Gastroesophageal sphincter (tissue), 4 donors: Measurements from ENCODE around the gene KCNIP2. TPM values are rescaled to one million over a fixed set of nuclear protein-coding genes. Genes with fewer than 3 reads are reported as not detected.

Source experiments
- ATAC-seq: fragments of 150-250 bp; one replicate; pipeline ENCODE4 v1.9.1; 2016; ENCODE audit warnings: mild to moderate bottlenecking, moderate library complexity
- H3K27ac ChIP-seq, 4 donors: fragments of 200-600 bp; sonication (generic) in 3 of 4; 1 replicate in 3 of 4; 2 replicates in 1 of 4; pipeline ENCODE4 v1.5.1; 2016 to 2019
- H3K27me3 ChIP-seq: fragments of 200-600 bp; sonication (generic); one replicate; pipeline ENCODE4 v1.5.1; 2019
- H3K36me3 ChIP-seq, 2 donors: fragments of 200-600 bp; sonication (generic); one replicate each; pipeline ENCODE4 v1.5.1; 2019; ENCODE audit warnings: control low read depth in 1 of 2
- H3K4me1 ChIP-seq, 3 donors: fragments of 200-600 bp; sonication (generic); 1 replicate in 2 of 3; 2 replicates in 1 of 3; pipeline ENCODE4 v1.5.1; 2016 to 2019; ENCODE audit warnings: control low read depth in 2 of 3
- H3K4me3 ChIP-seq, 2 donors: fragments of 200-600 bp; sonication (generic); one replicate each; pipeline ENCODE4 v1.5.1; 2019; ENCODE audit warnings: mild to moderate bottlenecking in 1 of 2, moderate library complexity in 1 of 2
- H3K9me3 ChIP-seq, 3 donors: fragments of 200-600 bp; sonication (generic); one replicate each; pipeline ENCODE4 v1.5.1; 2017 to 2019; ENCODE audit warnings: control low read depth in 2 of 3
- EP300 ChIP-seq: sonication (generic); formaldehyde crosslinking; IDR thresholded peaks from one replicate; pipeline ENCODE4 v1.6.1; 2017; ENCODE audit warnings: antibody characterized with exemption, mild to moderate bottlenecking
- POLR2A ChIP-seq, 2 donors: fragments of 450-650 bp; IDR thresholded peaks; one replicate each; pipeline ENCODE4 v1.6.1; 2017; ENCODE audit warnings: antibody characterized with exemption in 2 of 2, mild to moderate bottlenecking in 2 of 2, moderate library complexity in 1 of 2
- POLR2AphosphoS5 ChIP-seq: sonication (generic); formaldehyde crosslinking; IDR thresholded peaks from one replicate; pipeline ENCODE4 v1.6.1; 2017; ENCODE audit warnings: antibody characterized with exemption
- WGBS, 2 donors: methylation state at CpG; one replicate each; pipeline ENCODE4 v1.1.5; 2018; ENCODE audit warnings: low coverage in 1 of 2; 5-methylcytosine and 5-hydroxymethylcytosine counted together
- total RNA-seq, 4 donors: library from RNA; depleted of rRNA; stranded (reverse); fragments of >200 nt; gene quantifications; one replicate each; pipeline ENCODE4 v1.1.0, GENCODE V29; 2016
- TF ChIP-seq, protein P1 (sequence below), 4 experiments: fragments of 200-600 bp in 2 of 4; fragments of 450-650 bp in 2 of 4; sonication (generic) in 1 of 4; IDR thresholded peaks; one replicate each; pipeline ENCODE4 v1.5.1; 2017 to 2019; ENCODE audit warnings: antibody characterized with exemption in 4 of 4, mild to moderate bottlenecking in 2 of 4, moderate library complexity in 2 of 4

Gene KCNIP2
- total RNA-seq, 4 donors from 2014 or later, result 0.78 to 2.4 (median 0.89) TPM; not detected in 1

DNA sequence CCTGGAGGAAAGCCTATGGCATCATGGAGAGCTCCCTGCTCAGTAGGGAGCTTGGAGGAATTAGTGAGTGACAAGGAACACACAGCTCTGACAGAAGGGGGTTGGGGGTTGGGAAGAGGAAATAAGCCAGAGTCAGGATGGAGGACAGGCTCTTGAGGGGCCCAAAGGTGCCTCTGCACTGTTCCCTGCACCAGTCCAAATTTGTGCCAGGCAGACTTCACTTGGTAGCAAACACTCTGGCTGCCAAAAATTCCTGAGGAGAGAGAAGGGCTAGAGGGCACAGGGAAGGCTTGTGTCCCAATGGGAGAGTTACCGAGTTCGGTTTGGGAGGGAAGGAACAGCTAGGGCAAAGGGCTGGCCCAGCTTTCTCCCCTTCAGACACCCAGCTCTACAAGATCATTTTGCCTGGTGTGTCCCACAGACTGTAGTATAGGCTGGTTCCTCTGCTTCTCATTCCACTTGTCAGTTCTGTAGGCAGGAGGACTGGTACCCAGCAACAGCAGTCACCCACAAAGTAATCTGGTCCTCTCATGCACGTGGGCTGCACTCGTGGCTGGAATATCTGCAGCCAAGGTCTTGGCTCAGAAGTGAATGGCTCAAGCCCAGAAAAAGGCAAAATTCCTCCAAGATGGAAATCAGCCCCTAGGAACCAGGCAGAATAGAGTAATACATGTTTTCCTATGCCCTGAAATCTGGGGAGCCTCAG, 8.0 kb upstream of the KCNIP2 start:
- peaks cover 0 to 54% of the 10 kb centered on the region in 2 donors for H3K36me3 ChIP-seq
- peaks cover 0 to 20% (median 0%) of the 10 kb centered on the region in 3 donors for H3K4me1 ChIP-seq
- H3K4me3 ChIP-seq, result no peak overlapping the region
- H3K9me3 ChIP-seq, result no peaks in the 10 kb centered on the region
- ATAC-seq, result no peak
- WGBS, 2 donors, result 70 to 80% methylated on average over 2 of the region's 4 CpGs
- no peak overlapping the region for H3K27ac ChIP-seq
- TF ChIP-seq, protein P1, sequence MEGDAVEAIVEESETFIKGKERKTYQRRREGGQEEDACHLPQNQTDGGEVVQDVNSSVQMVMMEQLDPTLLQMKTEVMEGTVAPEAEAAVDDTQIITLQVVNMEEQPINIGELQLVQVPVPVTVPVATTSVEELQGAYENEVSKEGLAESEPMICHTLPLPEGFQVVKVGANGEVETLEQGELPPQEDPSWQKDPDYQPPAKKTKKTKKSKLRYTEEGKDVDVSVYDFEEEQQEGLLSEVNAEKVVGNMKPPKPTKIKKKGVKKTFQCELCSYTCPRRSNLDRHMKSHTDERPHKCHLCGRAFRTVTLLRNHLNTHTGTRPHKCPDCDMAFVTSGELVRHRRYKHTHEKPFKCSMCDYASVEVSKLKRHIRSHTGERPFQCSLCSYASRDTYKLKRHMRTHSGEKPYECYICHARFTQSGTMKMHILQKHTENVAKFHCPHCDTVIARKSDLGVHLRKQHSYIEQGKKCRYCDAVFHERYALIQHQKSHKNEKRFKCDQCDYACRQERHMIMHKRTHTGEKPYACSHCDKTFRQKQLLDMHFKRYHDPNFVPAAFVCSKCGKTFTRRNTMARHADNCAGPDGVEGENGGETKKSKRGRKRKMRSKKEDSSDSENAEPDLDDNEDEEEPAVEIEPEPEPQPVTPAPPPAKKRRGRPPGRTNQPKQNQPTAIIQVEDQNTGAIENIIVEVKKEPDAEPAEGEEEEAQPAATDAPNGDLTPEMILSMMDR (IDR thresholded peaks at IDR 0.05), result no peak
- TF ChIP-seq EP300, result no peak
- no peak for TF ChIP-seq POLR2AphosphoS5
- TF ChIP-seq POLR2A (IDR thresholded peaks at IDR 0.05), result no peak
- H3K27me3 ChIP-seq, result peaks cover under 1% of the 10 kb centered on the region

DNA sequence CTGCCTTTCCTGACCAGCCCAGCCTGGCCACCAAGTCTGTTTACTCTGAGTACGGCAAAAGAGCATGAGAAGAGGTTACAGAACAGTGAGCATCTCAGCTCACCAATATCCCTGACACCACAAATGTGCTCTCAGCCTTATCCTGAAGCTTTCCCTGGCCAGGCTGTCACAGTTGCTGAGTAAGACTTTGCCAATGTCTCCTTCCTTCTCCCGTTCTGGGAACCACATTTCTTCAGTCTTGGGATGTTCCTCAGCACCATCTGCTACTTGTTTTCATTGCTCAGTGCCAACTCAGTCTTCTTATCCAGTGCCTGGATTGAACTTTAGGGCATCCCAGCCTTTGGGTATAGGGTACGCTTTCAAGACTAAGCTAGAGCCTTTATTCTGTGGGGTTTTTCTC, 7.1 kb upstream of the KCNIP2 start:
- WGBS, 2 donors, result 87 to 88% methylated on average over 3 of the region's 3 CpGs
- no peak overlapping the region for H3K27ac ChIP-seq
- ATAC-seq, result no peak
- H3K9me3 ChIP-seq, result no peaks in the 10 kb centered on the region
- H3K4me1 ChIP-seq, result peaks cover 0 to 20% (median 0%) of the 10 kb centered on the region in 3 donors
- H3K36me3 ChIP-seq, result peaks cover 0 to 63% of the 10 kb centered on the region in 2 donors
- no peak overlapping the region for H3K4me3 ChIP-seq
- H3K27me3 ChIP-seq, result peaks cover 9% of the 10 kb centered on the region
- TF ChIP-seq, protein P1 (IDR thresholded peaks at IDR 0.05), result no peak
- TF ChIP-seq EP300 (no peak), POLR2A (IDR thresholded peaks at IDR 0.05) (no peak), POLR2AphosphoS5 (no peak)

DNA sequence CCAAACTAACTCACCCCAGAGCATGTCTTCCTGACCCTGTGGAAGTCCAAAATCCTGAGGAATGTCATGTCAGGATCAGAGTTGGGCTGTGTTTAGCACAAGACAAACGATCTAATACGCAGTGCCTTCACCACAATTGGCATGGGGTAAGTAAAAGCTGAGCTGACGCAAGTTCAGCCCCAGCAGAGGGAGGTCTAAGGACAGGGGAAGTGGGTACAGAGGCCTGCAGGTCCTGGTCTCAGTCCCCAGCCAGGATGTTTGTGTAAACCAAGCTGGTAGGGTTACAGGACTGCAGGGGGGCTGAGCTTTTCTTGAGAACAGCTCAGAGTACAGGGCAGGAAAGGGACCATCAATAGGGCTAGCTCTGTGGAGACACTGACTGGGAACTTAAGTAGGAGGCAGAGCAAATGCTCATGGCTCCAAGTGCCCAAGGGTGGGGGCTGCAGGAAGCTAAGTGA, 5.3 kb upstream of the KCNIP2 start:
- H3K27ac ChIP-seq, result no peak overlapping the region
- H3K27me3 ChIP-seq, result peaks cover 9% of the 10 kb centered on the region
- H3K9me3 ChIP-seq, result no peaks in the 10 kb centered on the region
- no peak for ATAC-seq
- WGBS, 2 donors, result 80% methylated on average over 2 of the region's 3 CpGs; no CpG with 5 or more reads in 1 of the 2 donors
- H3K4me3 ChIP-seq, result no peak overlapping the region
- TF ChIP-seq POLR2A (IDR thresholded peaks at IDR 0.05) (no peak), POLR2AphosphoS5 (no peak), EP300 (no peak)
- TF ChIP-seq, protein P1 (IDR thresholded peaks at IDR 0.05), result no peak
- peaks cover 0 to 24% (median 0%) of the 10 kb centered on the region in 3 donors for H3K4me1 ChIP-seq
- H3K36me3 ChIP-seq, result peaks cover 0 to 69% of the 10 kb centered on the region in 2 donors

DNA sequence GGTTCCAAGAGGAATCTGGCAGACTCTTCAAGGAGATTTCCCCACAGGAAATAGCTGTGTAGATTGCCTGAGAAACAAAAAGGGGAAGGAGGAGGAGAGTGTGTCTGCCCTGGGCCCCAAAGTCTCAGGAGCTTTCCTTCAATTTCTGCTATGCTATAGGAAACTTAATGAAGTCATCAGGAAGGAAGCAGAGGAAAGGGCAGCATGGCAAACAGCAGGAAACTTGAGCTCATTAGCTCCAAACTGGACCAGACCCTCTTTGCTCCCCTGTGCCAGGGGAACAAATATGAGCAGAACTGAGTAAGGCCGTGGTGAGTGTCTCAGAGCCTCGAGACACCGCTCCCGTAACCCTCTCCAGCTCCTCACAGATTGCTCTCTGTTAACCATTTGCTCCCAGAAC, 4.8 kb upstream of the KCNIP2 start:
- Histone ChIP-seq H3K27me3 (peaks cover 9% of the 10 kb centered on the region), H3K4me3 (no peak overlapping the region), H3K4me1 (peaks cover 0 to 29% (median 0%) of the 10 kb centered on the region in 3 donors), H3K36me3 (peaks cover 0 to 69% of the 10 kb centered on the region in 2 donors), H3K27ac (no peak overlapping the region), H3K9me3 (no peaks in the 10 kb centered on the region)
- no peak for TF ChIP-seq POLR2AphosphoS5
- no peak for TF ChIP-seq EP300
- no peak for TF ChIP-seq POLR2A (IDR thresholded peaks at IDR 0.05)
- TF ChIP-seq, protein P1 (IDR thresholded peaks at IDR 0.05), result no peak
- whole genome bisulfite sequencing, 2 donors, result 59 to 72% methylated on average over 4 of the region's 4 CpGs
- ATAC-seq, result no peak

DNA sequence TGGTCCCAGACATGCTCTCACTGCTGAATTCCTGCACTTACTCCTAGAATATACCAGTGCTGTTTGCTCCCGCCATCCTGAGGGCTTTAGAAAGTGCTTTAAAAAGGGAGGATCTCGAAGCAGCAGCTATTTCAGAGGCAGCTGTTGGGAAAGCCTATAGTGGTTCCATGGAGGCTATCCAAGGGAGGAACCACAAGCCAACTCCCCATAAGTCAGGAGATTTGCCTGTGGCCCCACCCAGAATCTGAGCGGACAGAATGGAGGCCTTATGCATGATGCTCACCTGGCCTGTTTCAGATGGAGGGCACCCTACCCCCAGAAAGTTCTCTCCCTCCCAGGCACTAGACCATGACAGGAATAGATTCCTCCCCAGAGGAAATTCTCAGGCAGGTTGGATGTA, 2.3 kb upstream of the KCNIP2 start:
- WGBS, 2 donors, result 100% methylated on average over 2 of the region's 3 CpGs; no CpG with 5 or more reads in 1 of the 2 donors
- Histone ChIP-seq H3K27me3 (peaks cover 9% of the 10 kb centered on the region), H3K9me3 (no peaks in the 10 kb centered on the region), H3K36me3 (peaks cover 0 to 55% of the 10 kb centered on the region in 2 donors), H3K4me1 (peaks cover 0 to 33% (median under 1%) of the 10 kb centered on the region in 3 donors), H3K4me3 (no peak overlapping the region), H3K27ac (no peak overlapping the region)
- TF ChIP-seq EP300 (no peak), POLR2A (IDR thresholded peaks at IDR 0.05) (no peak), POLR2AphosphoS5 (no peak)
- ATAC-seq, result no peak
